HuH-7.5 (cell line): ENCODE measurements around the gene MAPK4.
"Not testable (repeated sequence)": the region's sequence is repeated elsewhere in the genome, so short reads cannot be mapped to it uniquely, and the experiment has no call there.

Experiments used
- DNase-seq: peaks from one replicate; pipeline ENCODE4 v3.0.0; 2011; ENCODE audit warnings: low spot score

The MAPK4 gene

GRCh38 chr18:50559752-50560680, at the start of gene MAPK4:
MAPK4 (plus strand) TSS chr18:50560087; CDS start chr18:50663959, 103,872 bp downstream.
- DNase-seq = peak; percentile 41

GRCh38 chr18:50517277-50517676, 42.6 kb upstream of the MAPK4 start:
- not testable (repeated sequence) for DNase-seq

- DNase-seq = no peak
Observed at GRCh38 chr18:50518787-50519546, 40.9 kb upstream of the MAPK4 start.

- no peak for DNase-seq
Observed at GRCh38 chr18:50523165-50523564, 36.7 kb upstream of the MAPK4 start.

- no peak for DNase-seq
Observed at GRCh38 chr18:50527636-50528307, 32.1 kb upstream of the MAPK4 start.

- DNase-seq = no peak
Observed at GRCh38 chr18:50528806-50529205, 31.1 kb upstream of the MAPK4 start.

- not testable (repeated sequence) for DNase-seq
Observed at GRCh38 chr18:50533822-50534221, 26.1 kb upstream of the MAPK4 start.

GRCh38 chr18:50544476-50544875, 15.4 kb upstream of the MAPK4 start:
- not testable (repeated sequence) for DNase-seq

GRCh38 chr18:50545936-50546335, 14.0 kb upstream of the MAPK4 start:
- no peak for DNase-seq

- no peak for DNase-seq
Observed at GRCh38 chr18:50548160-50548559, 11.7 kb upstream of the MAPK4 start.

- DNase-seq = not testable (repeated sequence)
Observed at GRCh38 chr18:50551651-50552050, 8.2 kb upstream of the MAPK4 start.

GRCh38 chr18:50558157-50558556, 1.7 kb upstream of the MAPK4 start:
- DNase-seq = no peak

- DNase-seq = no peak
Observed at GRCh38 chr18:50558948-50559751, 737 bp upstream of the MAPK4 start.

GRCh38 chr18:50560681-50561629, 1.1 kb downstream of the MAPK4 start:
- DNase-seq = peak; percentile 29

GRCh38 chr18:50562258-50562657, 2.4 kb downstream of the MAPK4 start:
- DNase-seq = not testable (repeated sequence)

- no peak for DNase-seq
Observed at GRCh38 chr18:50562686-50563085, 2.8 kb downstream of the MAPK4 start.

GRCh38 chr18:50563376-50563775, 3.5 kb downstream of the MAPK4 start:
- no peak for DNase-seq

- no peak for DNase-seq
Observed at GRCh38 chr18:50569930-50570329, 10.0 kb downstream of the MAPK4 start.

GRCh38 chr18:50571606-50572005, 11.7 kb downstream of the MAPK4 start:
- DNase-seq = no peak

- DNase-seq = not testable (repeated sequence)
Observed at GRCh38 chr18:50573196-50573595, 13.3 kb downstream of the MAPK4 start.
